Neutrophil (primary cell): ENCODE data around the gene RBKS.
A peak's percentile ranks its signal among the peaks of the same experiment; 100 is the strongest.

Experiments
- H3K27ac ChIP-seq: fragments of 200-600 bp; sonication (generic); 2 replicates; pipeline ENCODE4 v1.5.1; 2016; ENCODE audit warnings: mild to moderate bottlenecking, moderate library complexity
- H3K27me3 ChIP-seq: fragments of 200-600 bp; sonication (generic); 2 replicates; pipeline ENCODE4 v1.6.0; 2016; ENCODE audit warnings: mild to moderate bottlenecking
- H3K36me3 ChIP-seq: fragments of 200-600 bp; sonication (generic); 2 replicates; pipeline ENCODE4 v1.5.1; 2017
- H3K4me1 ChIP-seq, 2 experiments: fragments of 200-600 bp in 1 of 2; sonication (generic) in 1 of 2; 1 replicate in 1 of 2; 2 replicates in 1 of 2; pipeline versions ENCODE4 v1.5.1 to v1.6.1; 2013 to 2016; ENCODE audit warnings: low read depth in 1 of 2, low read length in 1 of 2, mild to moderate bottlenecking in 1 of 2, moderate library complexity in 1 of 2; ENCODE audit not compliant: control insufficient read depth in 1 of 2, insufficient read depth in 1 of 2
- H3K4me3 ChIP-seq, 2 experiments: fragments of 200-600 bp in 1 of 2; sonication (generic) in 1 of 2; 1 replicate in 1 of 2; 2 replicates in 1 of 2; pipeline ENCODE4 v1.5.1; 2013 to 2016; ENCODE audit warnings: low read depth in 1 of 2, low read length in 1 of 2, mild to moderate bottlenecking in 1 of 2, moderate library complexity in 1 of 2
- H3K9me3 ChIP-seq: fragments of 200-600 bp; sonication (generic); 2 replicates; pipeline ENCODE4 v1.5.1; 2016
- TF ChIP-seq, protein P1 (sequence below): fragments of 200-600 bp; sonication (generic); IDR thresholded peaks from 2 replicates; pipeline ENCODE4 v1.5.1; 2016; ENCODE audit warnings: antibody characterized with exemption

The RBKS gene

DNA sequence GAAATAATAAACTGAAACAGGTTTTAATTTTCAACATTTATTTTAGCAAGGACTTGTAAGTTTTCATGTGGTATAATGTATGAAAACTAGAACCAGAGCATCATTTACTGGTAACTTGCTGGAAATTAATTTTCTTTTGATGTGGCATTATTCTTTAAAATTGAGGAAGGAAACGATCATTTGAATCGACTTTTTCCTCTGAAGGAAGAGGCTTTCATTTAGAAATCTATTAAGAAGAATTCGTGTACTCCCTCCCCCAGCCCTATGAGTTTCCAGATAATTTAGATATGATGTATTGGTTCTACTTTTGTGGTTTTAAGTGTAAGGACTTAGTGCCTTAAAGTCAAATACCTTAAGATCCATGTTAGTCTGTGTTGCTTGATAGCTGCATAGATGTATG lies 2.8 kb upstream of the RBKS start:
- no peak overlapping the region for H3K4me3 ChIP-seq
- peaks cover 17% of the 10 kb centered on the region for H3K36me3 ChIP-seq
- H3K27me3 ChIP-seq, result no peaks in the 10 kb centered on the region
- H3K9me3 ChIP-seq, result no peaks in the 10 kb centered on the region
- peak overlapping the region; percentile 95 for H3K27ac ChIP-seq
- peaks cover 20 to 23% of the 10 kb centered on the region in 2 experiments for H3K4me1 ChIP-seq
- TF ChIP-seq, protein P1, sequence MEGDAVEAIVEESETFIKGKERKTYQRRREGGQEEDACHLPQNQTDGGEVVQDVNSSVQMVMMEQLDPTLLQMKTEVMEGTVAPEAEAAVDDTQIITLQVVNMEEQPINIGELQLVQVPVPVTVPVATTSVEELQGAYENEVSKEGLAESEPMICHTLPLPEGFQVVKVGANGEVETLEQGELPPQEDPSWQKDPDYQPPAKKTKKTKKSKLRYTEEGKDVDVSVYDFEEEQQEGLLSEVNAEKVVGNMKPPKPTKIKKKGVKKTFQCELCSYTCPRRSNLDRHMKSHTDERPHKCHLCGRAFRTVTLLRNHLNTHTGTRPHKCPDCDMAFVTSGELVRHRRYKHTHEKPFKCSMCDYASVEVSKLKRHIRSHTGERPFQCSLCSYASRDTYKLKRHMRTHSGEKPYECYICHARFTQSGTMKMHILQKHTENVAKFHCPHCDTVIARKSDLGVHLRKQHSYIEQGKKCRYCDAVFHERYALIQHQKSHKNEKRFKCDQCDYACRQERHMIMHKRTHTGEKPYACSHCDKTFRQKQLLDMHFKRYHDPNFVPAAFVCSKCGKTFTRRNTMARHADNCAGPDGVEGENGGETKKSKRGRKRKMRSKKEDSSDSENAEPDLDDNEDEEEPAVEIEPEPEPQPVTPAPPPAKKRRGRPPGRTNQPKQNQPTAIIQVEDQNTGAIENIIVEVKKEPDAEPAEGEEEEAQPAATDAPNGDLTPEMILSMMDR, result no peak

DNA sequence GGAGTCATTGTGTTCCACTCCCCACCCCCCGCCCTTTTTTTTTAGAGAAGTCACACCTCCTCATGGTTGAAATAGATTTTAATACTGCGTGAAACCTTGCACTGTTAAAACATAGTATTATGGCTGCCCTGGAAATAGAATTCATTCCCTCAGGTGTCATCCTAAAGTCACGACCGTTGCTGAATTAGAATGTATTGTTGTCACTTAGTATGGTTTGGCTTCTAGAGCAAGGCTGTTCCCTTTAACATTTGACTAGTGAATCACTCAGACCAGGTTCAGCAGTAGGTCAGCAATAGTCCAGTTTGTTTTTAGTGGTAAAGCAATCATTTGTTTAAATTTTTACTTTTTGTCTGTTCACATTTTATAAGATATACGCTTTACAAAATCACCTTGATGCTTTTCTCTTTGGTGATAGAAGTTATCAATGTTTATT lies 1.5 kb upstream of the RBKS start:
- peak overlapping the region in 1 of 2 experiments; percentile 70 for H3K4me3 ChIP-seq

DNA sequence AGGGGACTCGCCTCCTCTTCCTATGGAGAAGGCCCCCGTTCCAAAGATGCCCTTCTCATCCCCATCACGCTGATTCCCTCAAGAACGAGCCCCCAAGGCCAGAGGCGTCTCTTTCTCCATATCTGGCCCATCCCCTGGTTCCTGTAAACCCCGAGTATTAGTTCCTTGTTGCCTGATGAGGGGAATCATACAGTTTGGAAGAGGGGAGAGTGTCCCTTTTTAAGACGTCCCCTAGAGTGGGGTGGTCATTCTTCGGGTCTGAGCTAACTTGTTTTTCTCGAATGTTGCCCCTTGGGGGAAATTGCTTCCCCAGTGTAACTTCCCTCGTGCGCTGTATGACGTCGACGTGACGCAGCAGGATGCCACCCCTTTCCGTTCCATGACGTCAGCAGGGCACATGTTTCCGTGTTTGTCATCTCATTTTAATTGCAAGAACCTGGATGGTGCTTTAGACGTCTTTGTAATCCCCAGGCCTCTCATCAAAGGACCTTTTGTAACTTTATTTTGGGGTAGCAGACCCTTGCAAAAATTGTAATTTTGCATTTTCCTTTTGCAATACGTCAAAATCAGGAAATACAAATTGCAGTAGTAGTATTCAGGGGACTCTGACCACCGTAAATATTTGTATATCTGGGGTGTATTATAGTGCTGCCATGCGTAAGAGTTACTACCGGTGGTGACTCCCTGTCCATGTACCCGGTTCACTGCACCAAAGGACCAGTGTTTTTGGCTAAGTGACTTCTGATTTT lies 911 bp upstream of the RBKS start:
- Histone ChIP-seq H3K4me3 (peak overlapping the region; percentile 70 to 76), H3K36me3 (peaks cover 6% of the 10 kb centered on the region), H3K27ac (peak overlapping the region; percentile 95), H3K27me3 (no peaks in the 10 kb centered on the region), H3K4me1 (peaks cover 19 to 20% of the 10 kb centered on the region in 2 experiments), H3K9me3 (no peaks in the 10 kb centered on the region)
- TF ChIP-seq, protein P1, result peak; percentile 34

More for the DNA sequence above, 1.5 kb upstream of the RBKS start:
- Histone ChIP-seq H3K9me3 (no peaks in the 10 kb centered on the region), H3K4me1 (peaks cover 19 to 20% of the 10 kb centered on the region in 2 experiments), H3K27me3 (no peaks in the 10 kb centered on the region), H3K36me3 (peaks cover 12% of the 10 kb centered on the region), H3K27ac (peak overlapping the region; percentile 95)
- TF ChIP-seq, protein P1, result no peak

DNA sequence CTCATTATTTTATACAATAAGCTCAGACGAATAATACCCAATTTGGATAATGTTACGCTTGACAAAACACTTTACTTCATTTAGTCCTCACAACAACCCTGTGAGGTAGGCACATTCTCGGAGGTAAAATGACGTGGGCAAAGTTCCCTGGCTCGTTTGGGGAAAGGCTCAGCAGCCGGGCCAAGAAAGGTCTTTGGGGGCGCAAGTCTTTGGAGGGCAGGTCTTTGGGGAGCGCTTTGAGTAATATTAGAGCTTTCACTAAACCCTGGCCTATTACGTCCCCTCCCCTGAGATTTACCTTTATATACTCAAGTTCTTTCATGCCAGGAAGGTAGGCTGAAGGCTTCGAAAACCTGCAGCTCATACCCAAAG lies 427 bp downstream of the RBKS start:
- peak overlapping the region; percentile 70 to 76 for H3K4me3 ChIP-seq
- peaks cover 4% of the 10 kb centered on the region for H3K36me3 ChIP-seq
- no peaks in the 10 kb centered on the region for H3K27me3 ChIP-seq
- peaks cover 19 to 20% of the 10 kb centered on the region in 2 experiments for H3K4me1 ChIP-seq
- no peaks in the 10 kb centered on the region for H3K9me3 ChIP-seq
- H3K27ac ChIP-seq, result peak overlapping the region; percentile 95
- TF ChIP-seq, protein P1, result no peak

DNA sequence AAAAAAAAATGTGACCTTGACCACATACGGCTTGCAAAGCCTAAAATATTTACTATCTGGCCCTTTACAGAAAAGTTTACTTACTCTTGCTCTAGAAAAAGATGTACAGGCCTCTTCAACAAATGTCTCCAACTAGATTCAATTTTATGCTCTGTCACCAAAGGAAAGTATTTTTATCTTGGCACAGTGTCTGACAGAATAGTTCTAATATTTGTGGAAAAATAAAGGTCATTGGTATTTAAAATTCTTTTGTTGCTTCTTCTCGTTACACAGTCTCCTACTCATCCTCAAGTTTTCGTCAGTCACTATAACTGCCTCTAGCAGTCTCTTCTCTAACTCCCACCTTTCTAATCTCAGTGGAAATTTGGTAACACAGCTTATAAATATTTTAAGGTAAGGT lies 1.4 kb downstream of the RBKS start:
- H3K27me3 ChIP-seq, result no peaks in the 10 kb centered on the region
- TF ChIP-seq, protein P1, result no peak
- no peaks in the 10 kb centered on the region for H3K9me3 ChIP-seq
- H3K4me3 ChIP-seq, result no peak overlapping the region
- peak overlapping the region; percentile 95 for H3K27ac ChIP-seq
- H3K36me3 ChIP-seq, result no peaks in the 10 kb centered on the region
- peaks cover 19 to 20% of the 10 kb centered on the region in 2 experiments for H3K4me1 ChIP-seq
